DOHH2 (cell line): ENCODE data around the gene OCA2.

Experiments used
- H3F3A ChIP-seq: fragments of 200-600 bp; sonication (generic), shearing (Covaris generic); 2 replicates; pipeline ENCODE4 v1.6.0; 2016; ENCODE audit warnings: antibody characterized with exemption, mild to moderate bottlenecking; ENCODE audit not compliant: control insufficient read depth, insufficient read depth
- H3K27ac ChIP-seq: fragments of 200-600 bp; sonication (generic); 2 replicates; pipeline ENCODE4 v1.5.1; 2014; ENCODE audit warnings: low read depth, mild to moderate bottlenecking, low read length, moderate library complexity
- H3K27me3 ChIP-seq: fragments of 200-600 bp; sonication (generic); 2 replicates; pipeline ENCODE4 v1.6.1; 2014; ENCODE audit warnings: mild to moderate bottlenecking, low read length, mixed read lengths; ENCODE audit not compliant: control insufficient read depth
- H3K36me3 ChIP-seq: fragments of 200-600 bp; sonication (generic); 2 replicates; pipeline ENCODE4 v1.6.1; 2014; ENCODE audit warnings: mild to moderate bottlenecking, low read length, moderate library complexity, mixed read lengths; ENCODE audit not compliant: control insufficient read depth
- H3K4me1 ChIP-seq: fragments of 200-600 bp; sonication (generic); 2 replicates; pipeline ENCODE4 v1.6.1; 2014; ENCODE audit warnings: mild to moderate bottlenecking, low read length, mixed read lengths; ENCODE audit not compliant: control insufficient read depth
- H3K4me2 ChIP-seq: fragments of 200-600 bp; sonication (generic); 2 replicates; pipeline ENCODE4 v1.6.0; 2014; ENCODE audit warnings: mild to moderate bottlenecking, low read length, moderate library complexity
- H3K4me3 ChIP-seq: fragments of 200-600 bp; sonication (generic); 2 replicates; pipeline ENCODE4 v1.5.1; 2014; ENCODE audit warnings: mild to moderate bottlenecking, low read length, mixed read lengths
- H3K79me2 ChIP-seq: fragments of 200-600 bp; sonication (generic); 2 replicates; pipeline ENCODE4 v1.6.1; 2014; ENCODE audit warnings: mild to moderate bottlenecking, low read length, mixed read lengths; ENCODE audit not compliant: control insufficient read depth
- H3K9me2 ChIP-seq: fragments of 200-600 bp; sonication (generic); replicated peaks from 2 replicates; pipeline ENCODE4 v1.6.1; 2014; ENCODE audit warnings: mild to moderate bottlenecking, low read length, mixed read lengths; ENCODE audit not compliant: control insufficient read depth
- H3K9me3 ChIP-seq: fragments of 200-600 bp; sonication (generic); 2 replicates; pipeline ENCODE4 v1.6.1; 2014; ENCODE audit warnings: antibody characterized with exemption, low read length, mixed read lengths; ENCODE audit not compliant: control insufficient read depth, insufficient read depth
- H4K20me1 ChIP-seq: fragments of 200-600 bp; sonication (generic); 2 replicates; pipeline ENCODE4 v1.6.0; 2014; ENCODE audit warnings: low read depth, mild to moderate bottlenecking, antibody characterized with exemption, low read length, moderate library complexity; ENCODE audit not compliant: control insufficient read depth, insufficient read depth
- CTCF ChIP-seq: fragments of 200-600 bp; sonication (generic); IDR thresholded peaks from one replicate; pipeline ENCODE4 v1.5.1; 2014; ENCODE audit warnings: antibody characterized with exemption, mild to moderate bottlenecking, low read depth, low read length; ENCODE audit not compliant: poor library complexity, severe bottlenecking
- EZH2phosphoT487 ChIP-seq: fragments of 200-600 bp; sonication (generic); IDR thresholded peaks from 2 replicates; pipeline ENCODE4 v1.6.1; 2017; ENCODE audit warnings: borderline replicate concordance, mild to moderate bottlenecking, antibody characterized with exemption, low read length, moderate library complexity, mixed read lengths

The OCA2 gene

GRCh38 chr15:28019594-28020309 is 79.4 kb downstream of the OCA2 start:
- Histone ChIP-seq H3K9me2 (no peaks in the 10 kb centered on the region), H3K79me2 (no peaks in the 10 kb centered on the region)

GRCh38 chr15:28018291-28019044 is 80.6 kb downstream of the OCA2 start:
- Histone ChIP-seq H3K27me3 (no peaks in the 10 kb centered on the region), H3K9me3 (no peaks in the 10 kb centered on the region), H3K27ac (no peak overlapping the region), H3K79me2 (no peaks in the 10 kb centered on the region), H4K20me1 (no peaks in the 10 kb centered on the region), H3K4me1 (no peaks in the 10 kb centered on the region), H3K4me3 (no peak overlapping the region), H3K36me3 (no peaks in the 10 kb centered on the region), H3K9me2 (no peaks in the 10 kb centered on the region), H3F3A (no peaks in the 10 kb centered on the region), H3K4me2 (no peak overlapping the region)
- TF ChIP-seq CTCF (no peak), EZH2phosphoT487 (no peak)

More at GRCh38 chr15:28019594-28020309, 79.4 kb downstream of the OCA2 start:
- Histone ChIP-seq H3K4me2 (no peak overlapping the region), H4K20me1 (no peaks in the 10 kb centered on the region), H3F3A (no peaks in the 10 kb centered on the region), H3K36me3 (no peaks in the 10 kb centered on the region), H3K27me3 (no peaks in the 10 kb centered on the region), H3K4me3 (no peak overlapping the region), H3K9me3 (no peaks in the 10 kb centered on the region), H3K4me1 (no peaks in the 10 kb centered on the region), H3K27ac (no peak overlapping the region)
- TF ChIP-seq CTCF (no peak), EZH2phosphoT487 (no peak)

- TF ChIP-seq EZH2phosphoT487: no peak
- no peak for TF ChIP-seq CTCF
- H3K27ac ChIP-seq: no peak overlapping the region
- H3K79me2 ChIP-seq: no peaks in the 10 kb centered on the region
- no peak overlapping the region for H3K4me2 ChIP-seq
- no peaks in the 10 kb centered on the region for H3F3A ChIP-seq
- no peaks in the 10 kb centered on the region for H3K27me3 ChIP-seq
- H3K9me3 ChIP-seq: no peaks in the 10 kb centered on the region
- H3K4me1 ChIP-seq: no peaks in the 10 kb centered on the region
- H3K4me3 ChIP-seq: no peak overlapping the region
- no peaks in the 10 kb centered on the region for H3K9me2 ChIP-seq
- no peaks in the 10 kb centered on the region for H3K36me3 ChIP-seq
- H4K20me1 ChIP-seq: no peaks in the 10 kb centered on the region
Measured at GRCh38 chr15:28017423-28017924, 81.6 kb downstream of the OCA2 start.
